HepG2 (cell line): ENCODE measurements around the gene ZFP1. TPM values are rescaled to one million over a fixed set of nuclear protein-coding genes. Genes with fewer than 3 reads are reported as not detected.
A peak's percentile ranks its signal among the peaks of the same experiment; 100 is the strongest.

Source experiments
- DNMT3B ChIP-seq: conservative IDR thresholded peaks from 2 replicates; pipeline ENCODE4 v1.6.1; 2016; ENCODE audit warnings: missing biosample characterization, control low read depth
- HDAC1 ChIP-seq: sonication (generic); formaldehyde crosslinking; IDR thresholded peaks from 2 replicates; pipeline ENCODE4 v1.5.1; 2020; ENCODE audit warnings: mild to moderate bottlenecking, missing genetic modification reagents
- MIXL1 ChIP-seq: IDR thresholded peaks from 2 replicates; pipeline ENCODE4 v1.6.1; 2016
- SATB2 ChIP-seq: sonication (generic); formaldehyde crosslinking; IDR thresholded peaks from 2 replicates; pipeline ENCODE4 v1.5.0; 2020; ENCODE audit warnings: missing genetic modification reagents
- SIX4 ChIP-seq: sonication (generic); formaldehyde crosslinking; IDR thresholded peaks from 2 replicates; pipeline ENCODE4 v1.4.0; 2020; ENCODE audit warnings: missing genetic modification reagents
- ZNF33A ChIP-seq: sonication (generic); formaldehyde crosslinking; IDR thresholded peaks from 2 replicates; pipeline ENCODE4 v1.5.1; 2020; ENCODE audit warnings: missing genetic modification reagents, mild to moderate bottlenecking, moderate library complexity, borderline replicate concordance
- ZNF550 ChIP-seq: sonication (generic); formaldehyde crosslinking; IDR thresholded peaks from 2 replicates; pipeline ENCODE4 v1.4.0; 2020; ENCODE audit warnings: mild to moderate bottlenecking, missing genetic modification reagents, borderline replicate concordance
- ZSCAN21 ChIP-seq: sonication (generic); formaldehyde crosslinking; IDR thresholded peaks from 2 replicates; pipeline ENCODE4 v1.8.0; 2022; ENCODE audit warnings: mild to moderate bottlenecking, missing genetic modification reagents, moderate library complexity, borderline replicate concordance
- polyA plus RNA-seq, 8 experiments: library from polyadenylated mRNA; depleted of rRNA in 3 of 8; stranded (reverse) in 7 of 8; unstranded in 1 of 8; fragments of >200 nt; fragmentation: Illumina TruSeq in 4 of 8; extraction: Trizol in 4 of 8; gene quantifications; 2 replicates each; pipeline versions ENCODE4 v1.2.1 to v1.2.3, GENCODE V29; 2011 to 2016; ENCODE audit warnings: low read depth in 4 of 8, missing spikeins in 1 of 8, mixed read lengths in 1 of 8; ENCODE audit not compliant: insufficient read depth in 1 of 8
- total RNA-seq, 5 experiments: library from RNA; depleted of rRNA; stranded (reverse); fragments of >200 nt; fragmentation: Illumina TruSeq; extraction: Trizol; gene quantifications; 2 replicates each; pipeline ENCODE4 v1.2.3, GENCODE V29; 2016; ENCODE audit warnings: low read depth in 1 of 5
- TF ChIP-seq, protein P1 (sequence below), 2 experiments: sonication (generic) in 1 of 2; formaldehyde crosslinking in 1 of 2; IDR thresholded peaks; 2 replicates each; pipeline versions ENCODE4 v1.6.1 to v1.9.0; 2014 to 2022; ENCODE audit warnings: antibody characterized with exemption in 1 of 2, borderline replicate concordance in 1 of 2, inconsistent platforms in 1 of 2, low read depth in 1 of 2, missing genetic modification reagents in 1 of 2
- TF ChIP-seq, protein P2 (sequence below): sonication (generic); formaldehyde crosslinking; IDR thresholded peaks from 2 replicates; pipeline ENCODE4; 2020; ENCODE audit warnings: missing genetic modification reagents, mild to moderate bottlenecking, borderline replicate concordance
- TF ChIP-seq, protein P3 (sequence below): sonication (generic); formaldehyde crosslinking; IDR thresholded peaks from 2 replicates; pipeline ENCODE4 v1.4.0; 2020; ENCODE audit warnings: missing genetic modification reagents
- TF ChIP-seq, protein P4 (sequence below): sonication (generic); formaldehyde crosslinking; IDR thresholded peaks from 2 replicates; pipeline ENCODE4 v1.4.0; 2020; ENCODE audit warnings: missing genetic modification reagents
- TF ChIP-seq, protein P5 (sequence below): IDR thresholded peaks from 2 replicates; pipeline ENCODE4 v1.6.1; 2016; ENCODE audit warnings: mild to moderate bottlenecking, missing biosample characterization, missing genetic modification reagents

Gene ZFP1
- total and polyA plus RNA-seq, 2 of the 13 experiments (the other 11 are each of a cell fraction or from before 2014, with no cell fraction given), result 8.3 to 14.0 TPM

DNA sequence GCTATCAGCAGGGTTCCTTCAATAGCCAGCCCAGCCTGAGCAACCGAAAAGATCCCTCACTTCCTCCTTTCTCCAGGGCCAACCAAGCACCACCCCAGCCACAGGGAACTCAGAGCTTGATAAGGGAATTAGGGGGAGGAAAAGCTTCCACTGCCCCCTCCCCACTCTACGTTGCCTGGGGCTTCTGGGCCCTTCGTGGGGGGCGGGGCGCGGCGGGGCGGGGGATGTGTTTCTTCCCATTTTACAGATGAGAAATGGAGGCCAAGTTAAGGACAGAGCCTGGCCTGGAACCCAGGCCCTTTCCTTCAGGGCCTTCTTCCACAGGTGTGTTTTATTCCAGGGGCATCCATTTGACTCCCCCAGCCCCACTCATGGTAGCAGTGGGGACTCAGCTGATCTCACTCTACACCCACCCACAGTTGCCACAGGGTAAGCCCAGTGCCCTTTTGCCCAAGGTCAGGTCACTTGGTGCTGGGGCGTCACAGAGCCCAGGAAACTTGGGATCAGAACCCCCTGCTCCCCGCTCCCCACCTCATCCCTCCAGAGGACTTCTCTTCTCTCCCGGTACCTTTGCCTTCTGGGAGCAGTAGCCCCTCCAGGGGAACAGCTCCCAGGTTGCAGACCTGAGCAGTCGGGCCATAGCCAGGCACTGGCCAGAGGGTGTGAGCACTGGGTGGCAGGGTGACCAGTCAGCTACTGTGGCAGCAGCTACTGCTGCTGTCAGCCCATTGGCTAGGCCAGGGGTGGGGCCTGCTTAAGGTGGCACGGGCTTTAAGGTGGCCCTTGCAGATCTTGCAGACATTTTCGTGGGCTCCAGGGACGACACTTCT lies 32.0 kb upstream of the ZFP1 start, which contains the start of gene LDHD (continued):
- TF ChIP-seq SIX4 (CRISPR knock-in tag) (no peak; the same call in 1 of the 2 replicates), ZSCAN21 (0 out of 2 replicates have a peak, but pooled peaks have one; percentile 63), ZNF33A (no peak), HDAC1 (CRISPR knock-in tag) (peak; percentile 64), DNMT3B (CRISPR knock-in tag) (no peak), MIXL1 (0 out of 2 replicates have a peak, but pooled peaks have one; percentile 71), ZNF550 (no peak), SATB2 (CRISPR knock-in tag) (no peak)
- TF ChIP-seq, protein P1, sequence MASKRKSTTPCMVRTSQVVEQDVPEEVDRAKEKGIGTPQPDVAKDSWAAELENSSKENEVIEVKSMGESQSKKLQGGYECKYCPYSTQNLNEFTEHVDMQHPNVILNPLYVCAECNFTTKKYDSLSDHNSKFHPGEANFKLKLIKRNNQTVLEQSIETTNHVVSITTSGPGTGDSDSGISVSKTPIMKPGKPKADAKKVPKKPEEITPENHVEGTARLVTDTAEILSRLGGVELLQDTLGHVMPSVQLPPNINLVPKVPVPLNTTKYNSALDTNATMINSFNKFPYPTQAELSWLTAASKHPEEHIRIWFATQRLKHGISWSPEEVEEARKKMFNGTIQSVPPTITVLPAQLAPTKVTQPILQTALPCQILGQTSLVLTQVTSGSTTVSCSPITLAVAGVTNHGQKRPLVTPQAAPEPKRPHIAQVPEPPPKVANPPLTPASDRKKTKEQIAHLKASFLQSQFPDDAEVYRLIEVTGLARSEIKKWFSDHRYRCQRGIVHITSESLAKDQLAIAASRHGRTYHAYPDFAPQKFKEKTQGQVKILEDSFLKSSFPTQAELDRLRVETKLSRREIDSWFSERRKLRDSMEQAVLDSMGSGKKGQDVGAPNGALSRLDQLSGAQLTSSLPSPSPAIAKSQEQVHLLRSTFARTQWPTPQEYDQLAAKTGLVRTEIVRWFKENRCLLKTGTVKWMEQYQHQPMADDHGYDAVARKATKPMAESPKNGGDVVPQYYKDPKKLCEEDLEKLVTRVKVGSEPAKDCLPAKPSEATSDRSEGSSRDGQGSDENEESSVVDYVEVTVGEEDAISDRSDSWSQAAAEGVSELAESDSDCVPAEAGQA (IDR thresholded peaks at IDR 0.05; ENCODE audit: low read depth), result no peak
- TF ChIP-seq, protein P1 (CRISPR knock-in tag; IDR thresholded peaks at IDR 0.05; ENCODE audit: borderline replicate concordance), result no peak
- TF ChIP-seq, protein P2, sequence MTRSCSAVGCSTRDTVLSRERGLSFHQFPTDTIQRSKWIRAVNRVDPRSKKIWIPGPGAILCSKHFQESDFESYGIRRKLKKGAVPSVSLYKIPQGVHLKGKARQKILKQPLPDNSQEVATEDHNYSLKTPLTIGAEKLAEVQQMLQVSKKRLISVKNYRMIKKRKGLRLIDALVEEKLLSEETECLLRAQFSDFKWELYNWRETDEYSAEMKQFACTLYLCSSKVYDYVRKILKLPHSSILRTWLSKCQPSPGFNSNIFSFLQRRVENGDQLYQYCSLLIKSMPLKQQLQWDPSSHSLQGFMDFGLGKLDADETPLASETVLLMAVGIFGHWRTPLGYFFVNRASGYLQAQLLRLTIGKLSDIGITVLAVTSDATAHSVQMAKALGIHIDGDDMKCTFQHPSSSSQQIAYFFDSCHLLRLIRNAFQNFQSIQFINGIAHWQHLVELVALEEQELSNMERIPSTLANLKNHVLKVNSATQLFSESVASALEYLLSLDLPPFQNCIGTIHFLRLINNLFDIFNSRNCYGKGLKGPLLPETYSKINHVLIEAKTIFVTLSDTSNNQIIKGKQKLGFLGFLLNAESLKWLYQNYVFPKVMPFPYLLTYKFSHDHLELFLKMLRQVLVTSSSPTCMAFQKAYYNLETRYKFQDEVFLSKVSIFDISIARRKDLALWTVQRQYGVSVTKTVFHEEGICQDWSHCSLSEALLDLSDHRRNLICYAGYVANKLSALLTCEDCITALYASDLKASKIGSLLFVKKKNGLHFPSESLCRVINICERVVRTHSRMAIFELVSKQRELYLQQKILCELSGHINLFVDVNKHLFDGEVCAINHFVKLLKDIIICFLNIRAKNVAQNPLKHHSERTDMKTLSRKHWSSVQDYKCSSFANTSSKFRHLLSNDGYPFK (CRISPR knock-in tag), result peak; percentile 82; the same call in 1 of the 2 replicates
- TF ChIP-seq, protein P3, sequence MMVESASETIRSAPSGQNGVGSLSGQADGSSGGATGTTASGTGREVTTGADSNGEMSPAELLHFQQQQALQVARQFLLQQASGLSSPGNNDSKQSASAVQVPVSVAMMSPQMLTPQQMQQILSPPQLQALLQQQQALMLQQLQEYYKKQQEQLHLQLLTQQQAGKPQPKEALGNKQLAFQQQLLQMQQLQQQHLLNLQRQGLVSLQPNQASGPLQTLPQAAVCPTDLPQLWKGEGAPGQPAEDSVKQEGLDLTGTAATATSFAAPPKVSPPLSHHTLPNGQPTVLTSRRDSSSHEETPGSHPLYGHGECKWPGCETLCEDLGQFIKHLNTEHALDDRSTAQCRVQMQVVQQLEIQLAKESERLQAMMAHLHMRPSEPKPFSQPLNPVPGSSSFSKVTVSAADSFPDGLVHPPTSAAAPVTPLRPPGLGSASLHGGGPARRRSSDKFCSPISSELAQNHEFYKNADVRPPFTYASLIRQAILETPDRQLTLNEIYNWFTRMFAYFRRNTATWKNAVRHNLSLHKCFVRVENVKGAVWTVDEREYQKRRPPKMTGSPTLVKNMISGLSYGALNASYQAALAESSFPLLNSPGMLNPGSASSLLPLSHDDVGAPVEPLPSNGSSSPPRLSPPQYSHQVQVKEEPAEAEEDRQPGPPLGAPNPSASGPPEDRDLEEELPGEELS, result 0 out of 2 replicates have a peak, but pooled peaks have one; percentile 10
- TF ChIP-seq, protein P4, sequence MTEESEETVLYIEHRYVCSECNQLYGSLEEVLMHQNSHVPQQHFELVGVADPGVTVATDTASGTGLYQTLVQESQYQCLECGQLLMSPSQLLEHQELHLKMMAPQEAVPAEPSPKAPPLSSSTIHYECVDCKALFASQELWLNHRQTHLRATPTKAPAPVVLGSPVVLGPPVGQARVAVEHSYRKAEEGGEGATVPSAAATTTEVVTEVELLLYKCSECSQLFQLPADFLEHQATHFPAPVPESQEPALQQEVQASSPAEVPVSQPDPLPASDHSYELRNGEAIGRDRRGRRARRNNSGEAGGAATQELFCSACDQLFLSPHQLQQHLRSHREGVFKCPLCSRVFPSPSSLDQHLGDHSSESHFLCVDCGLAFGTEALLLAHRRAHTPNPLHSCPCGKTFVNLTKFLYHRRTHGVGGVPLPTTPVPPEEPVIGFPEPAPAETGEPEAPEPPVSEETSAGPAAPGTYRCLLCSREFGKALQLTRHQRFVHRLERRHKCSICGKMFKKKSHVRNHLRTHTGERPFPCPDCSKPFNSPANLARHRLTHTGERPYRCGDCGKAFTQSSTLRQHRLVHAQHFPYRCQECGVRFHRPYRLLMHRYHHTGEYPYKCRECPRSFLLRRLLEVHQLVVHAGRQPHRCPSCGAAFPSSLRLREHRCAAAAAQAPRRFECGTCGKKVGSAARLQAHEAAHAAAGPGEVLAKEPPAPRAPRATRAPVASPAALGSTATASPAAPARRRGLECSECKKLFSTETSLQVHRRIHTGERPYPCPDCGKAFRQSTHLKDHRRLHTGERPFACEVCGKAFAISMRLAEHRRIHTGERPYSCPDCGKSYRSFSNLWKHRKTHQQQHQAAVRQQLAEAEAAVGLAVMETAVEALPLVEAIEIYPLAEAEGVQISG (CRISPR knock-in tag), result peak; percentile 70
- TF ChIP-seq, protein P5, sequence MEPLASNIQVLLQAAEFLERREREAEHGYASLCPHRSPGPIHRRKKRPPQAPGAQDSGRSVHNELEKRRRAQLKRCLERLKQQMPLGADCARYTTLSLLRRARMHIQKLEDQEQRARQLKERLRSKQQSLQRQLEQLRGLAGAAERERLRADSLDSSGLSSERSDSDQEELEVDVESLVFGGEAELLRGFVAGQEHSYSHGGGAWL, result peak; percentile 75; the same call in 1 of the 2 replicates
